BE2C (cell line): ENCODE data around the gene CPSF4.

Experiments
- DNase-seq: peaks from one replicate; pipeline ENCODE4 v3.0.0-alpha.2; 2020
- H3K27me3 ChIP-seq: fragments of 250-450 bp; sonication (Bioruptor Pico); 2 replicates; pipeline ENCODE4 v1.5.1; 2020; ENCODE audit warnings: mild to moderate bottlenecking
- H3K36me3 ChIP-seq: fragments of 250-450 bp; sonication (Bioruptor Pico); 2 replicates; pipeline ENCODE4 v1.5.1; 2020; ENCODE audit warnings: mild to moderate bottlenecking
- H3K4me1 ChIP-seq: fragments of 250-450 bp; sonication (Bioruptor Pico); 2 replicates; pipeline ENCODE4 v1.5.1; 2020
- H3K4me3 ChIP-seq: 2 replicates; pipeline ENCODE4 v1.5.1; 2011; ENCODE audit warnings: low read depth, low read length
- H3K9me3 ChIP-seq: fragments of 250-450 bp; sonication (Bioruptor Pico); 2 replicates; pipeline ENCODE4 v1.5.1; 2020
- TF ChIP-seq, protein P1 (sequence below): IDR thresholded peaks from 2 replicates; pipeline ENCODE4 v1.5.1; 2012; ENCODE audit warnings: mild to moderate bottlenecking, low read depth, low read length

Gene CPSF4

DNA sequence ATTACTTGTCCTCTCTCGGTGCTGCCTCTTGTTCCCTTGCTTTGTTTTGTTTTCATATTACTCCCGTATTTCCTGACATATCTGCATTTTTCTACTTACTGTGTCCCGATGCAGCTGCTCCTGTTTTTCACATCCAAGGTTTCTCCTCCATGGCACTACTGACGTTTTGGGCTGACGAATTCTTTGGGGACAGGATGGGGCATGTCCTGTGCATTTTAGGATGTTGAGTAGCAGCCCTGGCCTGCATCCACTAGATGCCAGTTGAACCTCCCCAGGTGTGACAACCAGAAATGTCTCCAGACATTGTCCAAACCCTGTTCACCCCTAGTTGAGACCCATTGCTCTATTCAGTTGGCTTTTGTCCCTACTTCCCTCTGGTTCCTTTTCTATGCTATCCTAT lies 46.4 kb downstream of the CPSF4 start:
- no peak for DNase-seq
- H3K9me3 ChIP-seq, result no peaks in the 10 kb centered on the region

DNA sequence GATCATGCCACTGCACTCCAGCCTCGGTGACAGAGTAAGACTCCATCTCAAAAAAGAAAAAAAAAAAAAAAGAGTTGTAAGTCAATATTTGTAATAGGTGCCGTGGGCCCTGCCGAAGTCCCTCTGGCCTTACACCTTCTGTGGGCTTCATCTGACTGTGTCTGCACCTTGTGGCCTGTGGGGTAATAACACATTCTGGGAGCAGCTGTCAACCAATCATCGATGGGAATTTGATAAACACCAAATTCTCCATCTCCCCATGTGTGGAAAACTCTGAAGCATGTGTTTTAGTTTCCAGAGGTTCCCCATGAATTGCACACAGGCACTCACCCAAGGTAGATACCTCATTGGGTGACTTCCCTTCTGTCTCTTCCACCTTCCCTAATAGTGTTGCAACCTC lies 50.5 kb downstream of the CPSF4 start:
- H3K36me3 ChIP-seq, result peaks cover 19% of the 10 kb centered on the region
- TF ChIP-seq, protein P1, sequence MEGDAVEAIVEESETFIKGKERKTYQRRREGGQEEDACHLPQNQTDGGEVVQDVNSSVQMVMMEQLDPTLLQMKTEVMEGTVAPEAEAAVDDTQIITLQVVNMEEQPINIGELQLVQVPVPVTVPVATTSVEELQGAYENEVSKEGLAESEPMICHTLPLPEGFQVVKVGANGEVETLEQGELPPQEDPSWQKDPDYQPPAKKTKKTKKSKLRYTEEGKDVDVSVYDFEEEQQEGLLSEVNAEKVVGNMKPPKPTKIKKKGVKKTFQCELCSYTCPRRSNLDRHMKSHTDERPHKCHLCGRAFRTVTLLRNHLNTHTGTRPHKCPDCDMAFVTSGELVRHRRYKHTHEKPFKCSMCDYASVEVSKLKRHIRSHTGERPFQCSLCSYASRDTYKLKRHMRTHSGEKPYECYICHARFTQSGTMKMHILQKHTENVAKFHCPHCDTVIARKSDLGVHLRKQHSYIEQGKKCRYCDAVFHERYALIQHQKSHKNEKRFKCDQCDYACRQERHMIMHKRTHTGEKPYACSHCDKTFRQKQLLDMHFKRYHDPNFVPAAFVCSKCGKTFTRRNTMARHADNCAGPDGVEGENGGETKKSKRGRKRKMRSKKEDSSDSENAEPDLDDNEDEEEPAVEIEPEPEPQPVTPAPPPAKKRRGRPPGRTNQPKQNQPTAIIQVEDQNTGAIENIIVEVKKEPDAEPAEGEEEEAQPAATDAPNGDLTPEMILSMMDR, result peak; percentile 8; the same call in 1 of the 2 replicates

More for the DNA sequence above, 46.4 kb downstream of the CPSF4 start:
- no peak overlapping the region for H3K4me3 ChIP-seq
- no peaks in the 10 kb centered on the region for H3K27me3 ChIP-seq
- TF ChIP-seq, protein P1, result no peak
- peaks cover 14% of the 10 kb centered on the region for H3K36me3 ChIP-seq
- no peaks in the 10 kb centered on the region for H3K4me1 ChIP-seq

DNA sequence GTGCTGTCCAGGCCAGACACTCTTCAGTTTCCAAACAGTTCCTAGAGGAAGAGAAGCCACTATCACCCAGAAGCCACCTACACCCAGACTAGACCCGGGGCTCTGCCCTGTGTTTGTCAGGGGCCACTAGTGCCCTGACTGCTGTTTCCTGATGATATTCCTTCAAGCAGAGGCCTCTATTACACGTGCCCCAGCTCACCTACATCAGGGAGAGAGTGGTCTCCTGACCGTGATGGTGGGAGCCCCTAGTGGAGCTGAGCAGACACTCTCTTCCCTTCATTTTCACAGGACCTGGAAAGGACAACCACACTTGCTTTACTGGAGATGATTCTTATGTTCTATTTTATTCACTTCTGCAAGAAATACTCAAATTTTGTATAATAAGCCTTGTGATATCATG lies 52.1 kb downstream of the CPSF4 start:
- Histone ChIP-seq H3K4me3 (no peak overlapping the region), H3K27me3 (no peaks in the 10 kb centered on the region), H3K4me1 (no peaks in the 10 kb centered on the region), H3K9me3 (peaks cover 10% of the 10 kb centered on the region), H3K36me3 (peaks cover 34% of the 10 kb centered on the region)
- DNase-seq, result no peak
- TF ChIP-seq, protein P1, result peak; percentile 14; the same call in 1 of the 2 replicates

More for the DNA sequence above, 50.5 kb downstream of the CPSF4 start:
- no peaks in the 10 kb centered on the region for H3K27me3 ChIP-seq
- H3K4me3 ChIP-seq, result no peak overlapping the region
- peaks cover 10% of the 10 kb centered on the region for H3K9me3 ChIP-seq
- H3K4me1 ChIP-seq, result no peaks in the 10 kb centered on the region
- no peak for DNase-seq

DNA sequence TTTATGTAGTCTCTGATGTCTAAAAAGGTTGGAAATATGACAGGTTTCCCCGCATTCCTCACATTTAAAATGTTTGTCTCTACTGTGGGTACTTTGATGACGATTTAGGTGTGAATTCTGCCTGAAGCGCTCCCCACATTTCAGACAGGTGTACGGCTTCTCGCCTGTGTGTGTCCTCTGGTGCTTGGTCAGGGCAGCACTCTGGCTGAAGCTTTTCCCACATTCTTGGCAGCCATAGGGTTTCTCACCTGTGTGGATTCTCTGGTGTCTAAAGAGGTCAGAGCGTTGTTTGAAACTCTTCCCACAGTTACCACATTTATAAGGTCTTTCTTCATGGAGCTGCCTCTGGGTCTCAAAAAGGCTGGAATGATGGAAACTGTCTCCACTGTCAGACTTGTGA lies 55.1 kb downstream of the CPSF4 start:
- peaks cover 10% of the 10 kb centered on the region for H3K9me3 ChIP-seq
- peaks cover 50% of the 10 kb centered on the region for H3K36me3 ChIP-seq
- H3K27me3 ChIP-seq, result no peaks in the 10 kb centered on the region
- TF ChIP-seq, protein P1, result no peak
- H3K4me3 ChIP-seq, result no peak overlapping the region
- DNase-seq, result no peak
- no peaks in the 10 kb centered on the region for H3K4me1 ChIP-seq

DNA sequence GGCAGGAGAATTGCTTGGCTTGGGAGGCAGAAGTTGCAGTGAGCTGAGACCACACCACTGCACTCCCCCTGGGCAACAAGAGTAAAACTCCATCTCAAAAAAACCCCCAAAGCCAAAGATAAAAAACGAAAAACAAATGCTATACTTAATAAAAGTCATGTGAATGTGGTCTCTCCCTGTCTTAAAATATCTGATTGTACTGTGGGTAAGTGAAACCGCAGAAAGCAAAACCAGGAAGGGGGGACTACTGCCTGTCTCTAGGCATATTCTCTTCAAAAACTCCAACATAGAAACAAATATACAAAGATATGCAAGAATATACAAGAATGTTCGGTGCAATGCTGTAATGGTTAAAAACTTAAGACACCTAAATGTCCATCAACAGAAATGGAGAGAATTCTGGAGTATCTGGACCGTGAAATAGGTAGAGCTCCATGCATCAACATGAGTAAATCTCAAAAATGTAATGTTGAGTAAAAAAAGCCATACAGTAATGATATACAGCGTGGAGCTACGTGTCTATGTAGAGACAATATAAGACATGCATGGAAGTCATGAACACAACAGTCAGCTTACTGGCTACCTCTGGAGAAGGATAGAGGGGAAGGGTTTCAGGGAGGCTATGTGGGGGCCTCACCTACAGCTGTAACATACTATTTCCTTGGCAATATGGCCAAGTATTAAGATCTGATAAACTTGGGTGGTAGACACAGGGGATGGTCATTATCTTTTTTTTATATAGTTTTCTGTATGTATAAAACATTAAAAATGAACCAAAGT lies 59.2 kb downstream of the CPSF4 start:
- no peaks in the 10 kb centered on the region for H3K4me1 ChIP-seq
- H3K36me3 ChIP-seq, result peaks cover 44% of the 10 kb centered on the region
- DNase-seq, result no peak
- TF ChIP-seq, protein P1, result no peak
- H3K4me3 ChIP-seq, result peak overlapping the region; percentile 95
- H3K27me3 ChIP-seq, result no peaks in the 10 kb centered on the region
- H3K9me3 ChIP-seq, result peaks cover 10% of the 10 kb centered on the region

DNA sequence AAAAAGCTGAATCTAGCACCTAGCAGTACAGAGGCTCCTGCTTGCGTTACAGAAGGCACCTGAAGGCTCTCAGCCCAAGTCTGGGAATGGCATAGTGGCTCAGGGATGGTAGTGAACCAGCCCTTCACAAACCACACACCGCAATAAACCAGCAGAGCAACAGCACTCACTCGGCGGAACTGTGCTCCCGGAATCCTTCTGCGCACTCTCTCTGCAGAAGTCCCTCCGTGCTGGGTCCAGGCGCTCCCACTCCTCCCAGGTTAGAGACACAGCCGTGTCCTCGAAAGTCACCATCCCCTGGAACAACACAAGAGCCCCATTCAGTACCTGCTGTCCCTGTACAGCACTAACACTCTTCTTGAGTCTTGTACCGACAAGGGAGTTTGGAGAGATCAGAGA lies 59.8 kb downstream of the CPSF4 start:
- H3K9me3 ChIP-seq, result peaks cover 6% of the 10 kb centered on the region
- peak overlapping the region; percentile 95 for H3K4me3 ChIP-seq
- H3K36me3 ChIP-seq, result peaks cover 38% of the 10 kb centered on the region
- no peak for DNase-seq
- H3K4me1 ChIP-seq, result no peaks in the 10 kb centered on the region
- no peaks in the 10 kb centered on the region for H3K27me3 ChIP-seq
- TF ChIP-seq, protein P1, result no peak
